ENCODE measurements around the gene SPAG9.

SPAG9 gene, protein sequence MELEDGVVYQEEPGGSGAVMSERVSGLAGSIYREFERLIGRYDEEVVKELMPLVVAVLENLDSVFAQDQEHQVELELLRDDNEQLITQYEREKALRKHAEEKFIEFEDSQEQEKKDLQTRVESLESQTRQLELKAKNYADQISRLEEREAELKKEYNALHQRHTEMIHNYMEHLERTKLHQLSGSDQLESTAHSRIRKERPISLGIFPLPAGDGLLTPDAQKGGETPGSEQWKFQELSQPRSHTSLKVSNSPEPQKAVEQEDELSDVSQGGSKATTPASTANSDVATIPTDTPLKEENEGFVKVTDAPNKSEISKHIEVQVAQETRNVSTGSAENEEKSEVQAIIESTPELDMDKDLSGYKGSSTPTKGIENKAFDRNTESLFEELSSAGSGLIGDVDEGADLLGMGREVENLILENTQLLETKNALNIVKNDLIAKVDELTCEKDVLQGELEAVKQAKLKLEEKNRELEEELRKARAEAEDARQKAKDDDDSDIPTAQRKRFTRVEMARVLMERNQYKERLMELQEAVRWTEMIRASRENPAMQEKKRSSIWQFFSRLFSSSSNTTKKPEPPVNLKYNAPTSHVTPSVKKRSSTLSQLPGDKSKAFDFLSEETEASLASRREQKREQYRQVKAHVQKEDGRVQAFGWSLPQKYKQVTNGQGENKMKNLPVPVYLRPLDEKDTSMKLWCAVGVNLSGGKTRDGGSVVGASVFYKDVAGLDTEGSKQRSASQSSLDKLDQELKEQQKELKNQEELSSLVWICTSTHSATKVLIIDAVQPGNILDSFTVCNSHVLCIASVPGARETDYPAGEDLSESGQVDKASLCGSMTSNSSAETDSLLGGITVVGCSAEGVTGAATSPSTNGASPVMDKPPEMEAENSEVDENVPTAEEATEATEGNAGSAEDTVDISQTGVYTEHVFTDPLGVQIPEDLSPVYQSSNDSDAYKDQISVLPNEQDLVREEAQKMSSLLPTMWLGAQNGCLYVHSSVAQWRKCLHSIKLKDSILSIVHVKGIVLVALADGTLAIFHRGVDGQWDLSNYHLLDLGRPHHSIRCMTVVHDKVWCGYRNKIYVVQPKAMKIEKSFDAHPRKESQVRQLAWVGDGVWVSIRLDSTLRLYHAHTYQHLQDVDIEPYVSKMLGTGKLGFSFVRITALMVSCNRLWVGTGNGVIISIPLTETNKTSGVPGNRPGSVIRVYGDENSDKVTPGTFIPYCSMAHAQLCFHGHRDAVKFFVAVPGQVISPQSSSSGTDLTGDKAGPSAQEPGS (N-terminal part only)

DNA sequence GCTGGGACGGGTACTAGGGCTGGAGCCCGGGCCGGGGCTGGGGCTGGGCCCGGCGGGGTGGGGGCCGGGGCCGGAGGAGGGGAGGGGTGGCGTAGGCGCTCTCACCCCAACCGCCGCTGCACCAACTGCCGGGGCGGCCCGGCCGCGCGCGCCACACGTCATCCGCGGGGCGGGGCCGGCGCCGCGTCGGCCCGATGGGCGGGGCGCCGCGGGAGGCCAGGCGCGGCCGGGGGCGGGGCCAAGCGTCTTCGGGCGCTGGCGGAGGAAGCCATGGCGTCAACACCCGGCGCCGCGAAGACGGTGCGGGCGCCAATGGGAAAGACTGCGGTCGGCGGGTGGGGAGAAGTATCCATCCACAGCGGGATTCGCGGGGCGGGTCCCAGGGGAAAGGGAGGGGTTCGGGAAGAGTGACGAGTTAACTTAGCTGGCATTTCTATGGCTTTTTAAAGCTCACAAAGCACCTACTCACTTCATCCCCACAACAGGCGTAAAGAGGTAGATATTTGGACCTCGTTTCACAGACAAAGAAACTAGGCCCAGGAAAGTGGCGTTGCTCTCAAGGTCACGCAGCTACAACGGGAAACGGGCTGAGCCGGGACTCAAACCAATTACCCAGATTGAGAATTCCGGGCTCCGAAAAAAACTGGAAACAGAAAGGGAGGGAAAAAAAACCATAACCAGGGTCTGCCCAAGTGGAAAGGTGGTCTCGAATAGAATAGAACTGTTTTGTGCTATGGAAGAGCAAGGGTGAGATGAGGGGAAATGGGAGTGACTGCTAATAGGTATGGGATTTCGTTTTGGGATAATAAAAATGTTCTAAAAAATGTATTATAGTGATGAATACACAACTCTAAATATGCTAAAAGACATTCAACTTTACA is at the start of gene SPAG9:
SPAG9 (minus strand) TSS at position 130 of the 881 bp plus-strand sequence. CDS start 212 bp downstream, outside the sequence.
- DNase-seq = peak; percentile 98

DNA sequence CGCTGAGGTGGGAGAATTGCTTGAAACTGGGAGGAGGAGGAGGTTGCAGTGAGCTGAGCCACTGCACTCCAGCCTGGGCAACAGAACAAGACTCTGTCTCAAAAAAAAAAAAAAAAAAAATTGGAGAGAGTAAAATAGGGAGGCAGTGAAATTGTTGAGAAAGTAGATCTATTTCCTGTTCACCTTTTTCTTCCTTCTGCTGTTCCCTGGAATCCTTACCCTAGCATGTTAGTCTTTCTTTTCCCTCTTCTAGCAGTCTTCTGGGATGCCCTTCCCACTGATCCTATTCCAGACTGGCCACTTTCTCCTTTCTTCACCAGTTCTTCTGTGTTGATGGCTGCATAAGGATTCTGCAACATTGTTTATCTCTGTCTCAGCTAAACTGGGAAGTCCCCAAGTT is 48.7 kb upstream of the SPAG9 start:
- no peak for DNase-seq

DNA sequence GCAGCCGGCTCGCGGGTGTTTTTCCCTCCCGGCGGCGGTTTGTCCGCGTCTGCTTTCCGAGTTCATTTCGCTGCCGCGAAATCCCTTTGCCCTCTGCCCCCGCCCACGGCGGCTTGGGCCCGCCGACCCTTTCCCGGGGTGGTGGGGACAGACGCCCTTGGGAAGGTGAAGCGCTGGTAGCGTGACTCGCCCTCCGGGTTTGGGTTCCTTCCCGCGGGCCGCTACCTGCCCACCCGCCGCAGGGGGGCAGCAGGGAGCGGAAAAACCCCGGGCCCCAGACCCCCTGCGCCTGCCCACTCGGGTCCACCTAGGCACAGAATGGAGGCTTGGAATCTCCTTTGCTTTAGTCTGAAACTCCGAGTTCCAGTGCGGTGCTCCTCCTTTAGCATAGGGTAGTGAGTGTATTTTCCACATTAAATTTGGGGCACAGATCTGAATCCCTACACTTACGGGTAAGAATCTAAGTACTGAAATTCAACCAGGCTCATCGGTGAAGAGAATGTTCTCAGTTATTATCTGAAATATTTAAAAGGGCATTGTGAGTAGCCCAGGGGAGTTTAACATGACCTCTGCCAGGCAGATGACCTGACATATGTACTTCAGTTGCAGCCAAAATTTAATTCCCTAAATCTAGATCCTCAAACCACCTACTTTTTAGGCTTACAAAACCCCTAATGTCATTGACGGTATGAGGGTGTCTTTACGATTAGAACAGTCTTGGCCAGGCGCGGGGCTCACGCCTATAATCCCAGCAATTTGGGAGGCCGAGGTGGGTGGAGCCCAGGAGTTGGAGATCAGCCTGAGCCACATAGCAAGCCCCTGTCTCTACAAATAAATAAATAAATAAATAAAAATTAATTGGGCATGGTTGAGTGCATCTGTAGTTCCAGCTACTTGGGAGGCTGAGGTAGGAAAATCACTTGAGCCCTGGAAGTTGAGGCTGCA is 46.6 kb upstream of the SPAG9 start:
- peak; percentile 67 for DNase-seq

DNA sequence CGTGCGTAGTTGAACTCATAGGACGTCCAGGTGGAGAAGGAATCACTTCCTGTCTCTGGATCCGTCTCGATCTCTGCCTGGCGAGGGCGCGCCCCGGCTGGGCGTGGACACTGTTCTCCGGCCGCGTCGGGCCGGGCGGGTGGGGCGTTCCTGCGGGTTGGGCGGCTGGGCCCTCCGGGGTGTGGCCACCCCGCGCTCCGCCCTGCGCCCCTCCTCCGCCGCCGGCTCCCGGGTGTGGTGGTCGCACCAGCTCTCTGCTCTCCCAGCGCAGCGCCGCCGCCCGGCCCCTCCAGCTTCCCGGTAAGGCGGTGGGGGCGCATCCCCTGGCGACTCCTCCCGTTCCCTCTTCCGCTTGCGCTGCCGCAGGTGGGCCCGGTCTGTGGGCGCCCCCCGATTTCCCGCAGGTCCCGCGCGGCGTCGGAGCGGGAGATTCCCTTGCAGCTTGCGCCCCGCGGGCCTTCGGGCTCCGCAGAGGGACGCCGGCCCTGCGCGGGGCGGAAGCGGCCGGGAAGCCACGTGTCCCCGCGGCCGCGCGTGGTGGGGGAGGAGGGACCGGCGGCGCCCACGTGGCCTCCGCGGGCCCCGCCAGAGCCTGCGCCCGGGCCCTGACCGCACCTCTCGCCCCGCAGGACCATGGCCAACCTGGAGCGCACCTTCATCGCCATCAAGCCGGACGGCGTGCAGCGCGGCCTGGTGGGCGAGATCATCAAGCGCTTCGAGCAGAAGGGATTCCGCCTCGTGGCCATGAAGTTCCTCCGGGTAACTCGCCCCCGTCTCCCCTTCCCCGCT is 45.7 kb upstream of the SPAG9 start, which contains the start of gene NME2:
NME2 (plus strand) TSS at position 214 of the 789 bp plus-strand sequence; CDS start at position 634, 420 bp downstream.
- peak; percentile 93 for DNase-seq

DNA sequence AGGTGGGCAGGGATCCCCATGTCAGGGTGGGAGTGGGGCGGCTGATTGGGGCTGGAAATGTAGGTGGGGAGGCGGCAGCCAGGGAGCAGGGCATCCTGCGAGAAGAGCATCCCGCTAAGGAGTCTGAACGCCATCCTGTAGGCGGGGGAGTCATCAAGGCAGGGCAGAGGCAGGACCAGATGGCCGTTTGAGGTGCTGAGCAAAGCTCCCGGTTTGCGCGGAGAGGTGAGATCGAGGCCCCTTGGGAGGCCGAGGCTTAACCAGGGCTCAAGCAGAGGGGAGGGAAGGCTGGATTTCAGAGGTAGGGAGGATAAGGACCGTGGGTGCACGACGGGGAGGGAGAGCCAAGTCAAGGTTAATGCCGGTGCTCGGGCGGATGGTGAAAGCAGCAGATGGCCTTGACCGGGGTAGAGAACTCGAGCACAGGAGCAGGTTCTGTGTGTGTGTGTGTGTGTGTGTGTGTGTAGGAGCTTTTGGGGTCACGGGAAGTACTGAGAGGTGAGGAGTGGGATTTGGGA is 45.1 kb upstream of the SPAG9 start:
- no peak for DNase-seq

DNA sequence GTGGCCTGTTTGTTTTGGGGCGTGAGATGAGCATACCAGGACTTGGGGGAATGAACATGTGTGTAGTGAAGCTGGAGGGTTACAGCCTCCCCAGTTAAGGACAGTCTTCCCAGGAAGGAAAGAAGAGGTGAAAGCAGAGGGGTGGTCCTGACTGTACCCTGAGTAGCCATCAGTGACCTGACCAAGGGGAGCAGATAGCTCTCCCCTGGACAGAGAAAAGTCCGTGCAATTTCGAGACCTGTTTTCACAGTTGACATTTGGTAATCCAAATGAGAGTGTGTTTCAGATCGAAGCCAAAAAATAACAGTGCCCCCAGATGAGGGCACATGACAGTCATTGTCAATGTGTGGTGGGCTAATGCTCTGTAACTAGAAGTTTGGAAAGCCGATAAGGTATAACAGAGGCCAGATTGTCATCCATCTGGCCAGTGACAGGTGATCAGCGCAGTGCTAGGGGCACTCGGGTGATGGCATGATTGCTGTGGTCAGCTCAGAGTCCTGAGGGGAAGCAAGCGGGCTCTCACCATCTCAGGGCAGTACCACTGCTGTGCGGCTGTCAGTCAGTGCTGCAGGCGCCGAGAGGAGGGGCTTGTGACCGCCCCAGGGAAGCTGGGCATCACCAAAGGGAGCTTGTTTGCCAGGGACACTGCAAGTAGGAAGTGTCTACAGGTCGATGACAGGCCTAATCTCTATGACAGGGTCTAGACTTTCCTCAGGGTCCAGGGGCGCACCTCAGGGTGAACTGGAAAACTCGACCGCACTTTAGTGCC is 44.4 kb upstream of the SPAG9 start:
- peak; percentile 45 for DNase-seq

DNA sequence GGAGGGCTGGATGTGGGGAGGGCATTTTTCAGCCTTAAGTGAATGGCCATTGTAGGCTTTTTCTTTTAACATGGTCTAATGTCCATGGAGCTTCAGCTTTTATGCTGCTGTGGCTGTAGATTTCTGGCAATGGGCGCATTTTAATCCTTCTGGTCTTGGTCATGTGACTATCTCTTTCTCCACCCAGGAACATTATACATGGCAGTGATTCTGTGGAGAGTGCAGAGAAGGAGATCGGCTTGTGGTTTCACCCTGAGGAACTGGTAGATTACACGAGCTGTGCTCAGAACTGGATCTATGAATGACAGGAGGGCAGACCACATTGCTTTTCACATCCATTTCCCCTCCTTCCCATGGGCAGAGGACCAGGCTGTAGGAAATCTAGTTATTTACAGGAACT is 40.9 kb upstream of the SPAG9 start:
- DNase-seq = no peak

DNA sequence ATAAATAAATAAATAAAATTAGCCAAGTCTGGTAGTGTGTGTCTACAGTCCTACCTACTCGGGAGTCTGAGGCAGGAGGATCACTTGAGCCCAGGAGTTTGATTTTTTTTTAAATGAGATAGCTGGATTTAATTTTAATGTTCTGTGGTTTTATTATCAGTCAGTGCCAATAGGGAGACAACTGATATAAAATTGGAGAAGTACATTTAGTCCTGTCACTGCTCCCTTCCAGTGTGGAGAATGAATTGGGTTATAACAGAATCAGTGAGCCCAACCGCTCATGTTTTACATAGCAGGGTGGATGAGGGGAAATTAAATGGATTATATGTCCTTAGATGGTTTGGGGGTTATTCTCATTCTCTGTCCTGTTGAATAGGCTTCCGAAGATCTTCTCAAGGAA is 38.9 kb upstream of the SPAG9 start:
- no peak for DNase-seq

DNA sequence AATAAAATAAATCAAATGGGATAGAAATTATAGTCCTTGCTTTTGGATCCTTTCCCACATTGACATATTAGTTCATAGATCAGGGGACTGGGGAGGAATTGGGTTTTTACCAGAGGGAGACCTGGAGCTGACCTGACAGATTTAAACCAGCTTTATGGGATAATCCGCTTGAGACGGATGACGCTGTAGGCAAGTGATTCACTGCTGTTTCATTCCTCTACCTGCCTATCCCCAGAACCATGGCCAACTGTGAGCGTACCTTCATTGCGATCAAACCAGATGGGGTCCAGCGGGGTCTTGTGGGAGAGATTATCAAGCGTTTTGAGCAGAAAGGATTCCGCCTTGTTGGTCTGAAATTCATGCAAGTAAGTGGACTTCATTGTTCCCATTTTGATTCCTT is 34.7 kb upstream of the SPAG9 start:
- no peak for DNase-seq

DNA sequence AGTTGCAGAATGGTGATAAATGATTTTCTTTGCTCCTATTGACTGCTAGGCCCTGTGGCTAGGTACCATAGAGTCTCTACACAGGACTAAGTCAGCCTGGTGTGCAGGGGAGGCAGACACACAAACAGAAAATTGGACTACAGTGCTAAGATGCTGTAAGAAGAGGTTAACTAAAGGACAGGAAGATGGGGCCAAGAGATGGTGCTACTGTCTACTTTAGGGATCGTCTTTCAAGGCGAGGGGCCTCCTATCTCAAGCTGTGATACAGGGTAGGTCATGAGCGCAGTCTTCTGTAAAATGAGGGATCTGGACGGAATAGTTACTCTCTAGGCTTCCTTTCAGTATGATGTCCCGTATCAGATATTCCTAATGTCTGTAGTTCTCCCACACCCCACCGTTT is 33.5 kb upstream of the SPAG9 start:
- DNase-seq = peak; percentile 28

DNA sequence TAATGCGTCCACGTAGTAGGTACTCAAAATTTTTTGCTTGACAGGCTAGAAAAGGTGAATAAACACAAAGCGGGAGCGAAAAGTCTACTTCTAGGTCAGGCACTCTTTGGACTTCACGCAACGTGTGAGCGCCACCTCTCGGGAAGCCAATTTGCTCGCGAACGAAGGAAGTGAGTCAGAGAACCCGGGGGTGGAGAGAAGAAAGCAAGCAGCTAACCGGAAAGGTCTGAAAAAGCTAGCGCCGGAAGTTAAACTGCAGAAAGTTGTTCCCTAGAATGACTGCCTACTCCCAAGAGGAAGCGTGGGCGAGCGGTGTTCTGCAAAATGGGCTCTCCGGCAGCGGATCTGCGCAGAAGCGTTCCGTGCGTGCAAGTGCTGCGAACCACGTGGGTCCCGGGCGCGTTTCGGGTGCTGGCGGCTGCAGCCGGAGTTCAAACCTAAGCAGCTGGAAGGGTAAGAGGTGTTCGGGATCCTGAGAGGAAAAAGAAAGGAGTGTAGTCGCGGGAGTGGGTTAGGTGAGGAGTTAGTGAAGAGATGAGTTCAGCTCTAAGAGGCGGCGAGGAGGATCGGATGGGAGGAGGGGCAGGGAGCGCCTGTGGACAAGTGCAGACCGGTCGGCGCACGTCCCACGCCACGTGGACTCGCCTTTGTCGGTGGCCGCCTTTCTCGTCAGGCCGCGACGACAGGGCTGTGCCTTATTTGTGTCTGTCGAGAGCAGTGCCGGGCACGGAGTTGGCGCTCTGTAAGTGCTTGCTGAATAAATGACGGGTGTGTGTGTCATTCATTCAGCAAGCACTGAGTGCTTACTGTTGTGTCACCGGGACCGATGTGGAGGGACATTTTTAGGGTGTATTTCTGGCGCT is 32.8 kb upstream of the SPAG9 start, which contains the start of gene NME1:
NME1 (plus strand) TSS at position 350 of the 863 bp plus-strand sequence. CDS start 2,096 bp downstream, outside the sequence.
- peak; percentile 99 for DNase-seq

DNA sequence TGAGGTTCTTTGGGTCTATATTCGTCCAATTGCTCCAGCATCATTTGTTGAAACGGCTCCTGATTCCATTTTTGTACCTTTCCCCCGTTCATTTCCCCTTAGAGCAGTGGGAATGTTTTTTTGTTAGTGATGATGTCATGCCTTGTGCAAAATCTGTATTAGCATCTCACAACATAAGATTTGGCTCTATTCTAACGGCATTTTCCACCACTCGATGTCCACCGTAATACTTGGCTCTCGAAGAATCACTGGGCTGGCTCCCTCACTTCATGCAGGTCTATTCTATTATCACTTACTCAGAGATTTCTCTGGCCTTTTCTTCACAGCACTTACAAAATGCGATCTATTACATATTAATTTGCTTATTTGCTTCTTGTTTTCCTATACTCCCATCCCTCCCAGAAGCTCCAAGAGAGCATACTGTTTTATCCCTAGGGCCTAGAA is 32.1 kb upstream of the SPAG9 start:
- no peak for DNase-seq

DNA sequence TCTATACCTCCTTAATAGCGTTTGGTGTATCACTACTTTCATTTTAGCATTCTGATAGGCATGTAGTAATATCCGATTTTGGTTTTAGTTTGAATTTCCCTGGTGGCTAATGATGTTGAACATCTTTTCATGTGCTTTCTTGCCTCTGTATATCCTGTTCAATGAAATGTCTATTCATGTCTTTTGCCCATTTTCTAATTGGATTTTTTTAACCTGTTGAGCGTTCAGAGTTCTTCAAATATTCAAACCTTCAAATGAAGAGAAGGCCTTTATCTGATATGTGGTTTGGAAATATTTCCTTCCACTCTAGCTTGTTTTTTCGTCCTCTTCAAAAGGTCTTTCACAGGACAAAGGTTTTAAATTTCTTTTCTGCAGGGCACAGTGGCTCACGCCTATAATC is 30.3 kb upstream of the SPAG9 start:
- no peak for DNase-seq

DNA sequence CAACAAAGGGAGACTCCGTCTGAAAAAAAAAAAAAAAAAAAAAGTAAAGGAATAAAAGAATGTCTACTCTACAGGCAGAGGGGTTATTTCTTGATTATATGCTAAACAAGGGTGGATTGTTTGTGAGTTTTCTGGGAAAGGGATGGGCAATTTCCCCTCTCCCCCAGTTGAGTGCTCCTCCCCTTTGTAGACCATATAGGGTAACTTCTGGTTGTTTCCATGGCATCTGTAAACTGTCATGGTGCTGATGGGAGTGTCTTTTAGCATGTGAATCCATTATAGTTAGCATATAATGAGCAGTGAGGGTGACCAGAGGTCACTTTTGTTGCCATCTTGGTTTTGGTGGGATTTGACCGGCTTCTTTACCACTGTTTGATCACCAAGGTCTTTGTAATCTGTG is 28.5 kb upstream of the SPAG9 start:
- no peak for DNase-seq

DNA sequence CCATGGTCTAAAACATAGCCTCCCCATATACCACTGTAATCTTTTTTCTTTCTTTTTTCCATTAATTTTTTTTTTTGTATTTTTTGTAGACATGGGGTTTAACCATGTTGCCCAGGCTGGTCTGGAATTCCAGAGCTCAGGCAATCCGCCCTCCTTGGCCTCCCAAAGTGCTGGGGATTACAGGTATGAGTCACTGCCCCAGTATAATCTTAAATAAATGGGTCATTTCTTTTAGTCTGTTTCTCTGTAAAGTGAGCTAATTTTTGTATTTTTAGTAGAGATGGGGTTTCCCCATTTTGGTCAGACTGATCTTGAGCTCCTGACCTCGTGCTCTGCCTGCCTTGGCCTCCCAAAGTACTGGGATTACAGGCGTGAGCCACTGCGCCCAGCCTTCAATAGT is 27.0 kb upstream of the SPAG9 start:
- DNase-seq = no peak

DNA sequence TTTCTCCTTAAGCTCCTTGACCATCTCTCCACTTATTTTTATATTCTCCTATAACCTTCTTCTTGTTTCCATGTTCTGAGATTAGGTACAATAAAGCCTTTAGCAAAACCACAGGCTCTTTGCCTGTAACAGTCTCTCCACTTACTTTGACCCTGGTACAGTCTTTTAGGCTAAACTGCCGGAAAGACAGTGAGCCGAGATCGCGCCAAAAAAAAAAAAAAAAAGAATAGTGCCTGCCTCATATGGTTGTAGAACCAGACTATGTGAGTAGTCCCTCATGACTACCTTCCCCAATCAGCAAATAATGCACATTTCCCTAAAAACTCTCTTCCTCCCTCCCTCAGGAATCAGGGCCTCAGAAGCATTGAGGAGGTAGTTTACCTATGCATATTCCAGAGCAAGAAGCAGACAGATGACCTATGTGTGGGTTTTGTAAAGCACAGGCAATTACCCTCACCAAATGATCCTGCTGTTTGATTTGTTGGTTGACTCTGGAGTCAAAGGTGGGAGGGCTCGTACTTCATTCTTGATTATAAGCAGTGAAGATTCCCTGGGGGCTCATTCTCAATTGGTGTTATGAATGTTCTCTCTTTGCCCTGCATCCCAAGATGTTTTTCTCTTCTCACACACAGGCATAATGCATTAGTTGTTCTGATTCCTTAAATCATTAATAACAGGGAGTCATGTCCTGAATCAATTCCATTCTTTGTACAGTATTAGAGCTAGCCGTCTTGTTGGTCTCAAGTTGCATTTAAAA is 23.8 kb upstream of the SPAG9 start:
- no peak for DNase-seq

DNA sequence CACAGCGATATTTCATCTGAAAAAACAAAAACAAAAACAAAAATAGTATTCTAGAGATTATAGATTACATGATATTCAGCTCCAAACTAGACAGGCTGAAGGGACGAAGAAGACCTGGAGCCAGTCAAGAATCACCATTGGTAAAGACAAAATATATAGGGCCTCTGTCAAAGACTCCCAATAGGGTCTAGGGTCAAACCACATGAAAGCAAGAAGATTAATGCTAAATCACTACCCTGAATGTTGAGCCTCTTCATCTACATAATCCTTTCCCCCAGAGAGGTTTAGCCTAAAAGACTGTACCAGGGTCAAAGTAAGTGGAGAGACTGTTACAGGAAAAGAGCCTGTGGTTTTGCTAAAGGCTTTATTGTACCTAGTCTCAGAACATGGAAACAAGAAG is 21.9 kb upstream of the SPAG9 start:
- no peak for DNase-seq

All from femur (tissue), 1 donor.